AG20443 (cell line): Measurements from ENCODE around the gene FAM131B.
"Not testable (repeated sequence)": the region's sequence is repeated elsewhere in the genome, so short reads cannot be mapped to it uniquely, and the experiment has no call there.

Source experiments
- DNase-seq: peaks from one replicate; pipeline ENCODE4 v3.0.0; 2012; ENCODE audit warnings: low spot score, mixed read lengths

Gene FAM131B

DNA sequence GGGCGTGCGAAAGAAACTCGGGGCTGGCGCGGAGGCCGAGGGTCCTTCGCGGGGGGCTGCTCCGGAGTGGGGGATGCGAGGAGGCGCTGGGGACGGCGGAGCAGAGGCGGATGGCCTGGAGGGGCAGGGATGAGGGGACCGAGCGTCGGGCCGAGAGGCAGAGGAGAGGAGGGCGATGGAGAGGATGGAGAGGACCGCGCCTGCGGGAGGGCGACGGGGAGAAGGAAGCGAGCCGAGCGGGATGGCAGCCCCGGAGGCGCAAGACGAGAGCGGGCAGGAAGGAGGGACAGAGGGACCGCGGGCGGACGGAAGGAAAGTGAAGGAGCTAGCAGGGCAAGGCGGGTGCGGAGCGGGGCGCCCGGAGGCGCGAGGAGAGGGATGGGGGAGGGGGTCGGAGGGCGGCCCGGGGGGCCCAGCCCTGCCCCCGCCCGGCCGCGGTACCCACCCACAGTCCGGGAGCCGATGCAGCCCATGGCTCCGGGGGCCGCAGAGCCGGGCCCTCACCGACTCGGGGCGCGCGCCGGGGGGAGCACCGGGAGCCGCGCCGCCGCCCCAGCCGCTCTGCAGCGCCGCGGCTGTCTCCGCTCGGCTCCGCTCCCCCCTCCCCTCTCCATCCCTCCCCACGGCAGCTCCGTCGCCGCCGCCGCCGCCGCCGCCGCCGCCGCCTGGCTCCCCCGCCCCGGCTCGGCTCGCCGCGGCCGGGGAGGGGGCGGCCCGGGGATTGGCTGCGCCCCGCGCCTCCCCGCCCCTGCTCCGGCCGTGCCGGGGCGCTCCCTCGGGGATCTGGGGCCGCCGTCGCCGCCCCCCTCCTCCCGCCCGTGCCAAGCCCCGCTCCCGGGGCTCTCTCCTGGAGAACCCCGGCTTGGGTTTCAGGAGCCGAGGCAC lies at the start of gene FAM131B:
Gene FAM131B, minus strand, starts transcription at position 583 of the 885 bp plus-strand sequence. Its CDS starts 110 bp downstream, at position 473.
- peak; percentile 70 for DNase-seq

DNA sequence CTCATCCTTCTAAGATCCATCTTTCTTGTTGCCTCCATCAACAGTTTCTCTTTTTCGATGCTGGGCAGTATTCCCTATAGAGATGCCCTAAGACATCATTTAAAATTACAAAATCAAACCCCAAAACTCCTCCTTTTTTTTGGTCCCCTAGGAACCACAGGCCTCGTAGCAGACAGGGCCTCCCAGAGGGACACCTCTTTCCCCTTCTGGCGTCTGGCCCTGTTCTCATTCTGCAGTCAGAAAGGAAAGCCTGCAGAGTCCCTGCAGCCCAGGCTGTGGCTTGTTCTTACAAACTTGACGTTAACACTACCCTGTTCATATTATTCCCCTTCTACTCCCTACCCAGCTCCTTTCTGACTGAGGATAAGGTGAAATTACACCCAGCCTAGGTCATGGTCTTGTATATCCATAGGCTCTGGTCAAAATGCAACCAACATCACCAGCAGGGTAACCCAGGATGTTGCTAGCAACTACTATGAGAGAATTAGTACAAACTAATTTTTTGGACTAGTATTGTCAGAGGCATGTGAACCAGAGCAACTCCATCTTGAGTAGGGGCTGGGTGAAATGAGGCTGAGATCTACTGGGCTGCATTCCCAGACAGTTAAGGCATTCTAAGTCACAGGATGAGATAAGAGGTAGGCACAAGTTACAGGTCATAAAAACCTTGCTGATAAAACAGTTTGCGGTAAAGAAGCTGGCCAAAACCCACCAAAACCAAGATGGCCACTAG lies 49.6 kb upstream of the FAM131B start:
- DNase-seq, result no peak

DNA sequence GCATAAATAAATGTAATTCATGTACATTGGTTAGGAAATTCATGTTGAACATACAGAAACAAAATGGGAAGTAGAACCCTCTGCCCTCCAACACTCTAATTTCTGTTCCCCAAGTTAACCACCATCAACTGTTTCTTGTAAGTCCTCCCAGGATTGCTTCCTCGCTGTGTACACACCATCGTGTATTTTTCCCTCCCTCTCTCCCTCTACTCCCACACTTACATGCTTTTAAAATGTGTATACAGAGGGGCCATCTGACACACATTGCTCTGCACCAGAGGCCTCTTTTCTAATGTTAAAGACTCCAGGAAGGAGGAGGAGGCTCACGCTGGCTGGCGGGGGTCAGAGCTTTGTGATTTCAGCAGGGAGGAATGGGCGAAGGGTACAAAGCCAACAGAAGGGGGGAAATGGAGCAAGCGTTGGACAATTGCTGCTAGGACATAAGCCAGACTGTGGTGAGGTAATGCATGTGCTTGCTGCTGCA lies 48.0 kb upstream of the FAM131B start:
- DNase-seq, result peak; percentile 49

DNA sequence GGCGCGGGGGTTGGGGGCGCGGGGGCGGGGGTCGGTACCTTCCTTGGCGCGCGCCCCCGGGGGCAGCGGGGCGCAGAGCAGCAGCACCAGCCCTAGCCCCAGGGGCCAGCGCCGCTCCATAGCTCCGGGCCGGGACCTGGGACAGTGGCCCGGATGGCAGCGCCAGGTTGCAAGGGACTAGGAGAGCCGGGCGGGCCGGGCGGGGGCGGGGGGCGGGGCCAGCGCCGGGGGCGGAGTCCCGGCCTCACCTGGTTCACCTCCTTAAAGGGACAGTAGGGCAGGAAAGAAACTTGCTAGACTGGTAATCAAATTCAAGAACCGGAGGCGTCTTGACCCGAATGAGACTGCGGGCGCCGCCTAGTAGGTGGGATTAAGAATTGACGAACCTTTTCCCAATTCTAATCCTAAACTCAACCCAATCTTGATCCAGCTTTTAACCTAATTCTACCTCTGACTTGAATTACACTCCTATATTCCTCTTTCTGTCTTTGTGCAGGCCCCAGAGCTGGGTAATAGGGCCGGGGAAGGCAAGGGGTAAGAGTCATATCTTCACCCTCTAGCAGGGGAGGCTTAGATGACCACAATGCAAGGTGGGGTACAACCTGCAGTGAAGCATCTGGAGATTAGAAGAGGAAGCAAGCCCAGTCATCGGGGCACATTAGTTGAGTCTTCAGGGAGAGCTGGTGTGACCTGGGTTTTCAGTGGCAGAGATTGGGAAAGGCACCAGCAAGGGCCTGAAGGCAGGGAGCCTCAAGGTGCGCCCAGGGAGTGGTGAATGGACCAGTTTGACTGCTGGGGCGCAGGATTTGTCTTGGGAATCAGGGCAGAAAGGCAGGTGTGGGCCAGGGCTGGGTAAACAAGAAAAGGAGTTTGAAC lies 46.4 kb upstream of the FAM131B start, which contains the start of gene EPHA1:
Gene EPHA1, minus strand, starts transcription at position 171 of the 876 bp plus-strand sequence. Its CDS starts 51 bp downstream, at position 120.
- DNase-seq, result no peak

DNA sequence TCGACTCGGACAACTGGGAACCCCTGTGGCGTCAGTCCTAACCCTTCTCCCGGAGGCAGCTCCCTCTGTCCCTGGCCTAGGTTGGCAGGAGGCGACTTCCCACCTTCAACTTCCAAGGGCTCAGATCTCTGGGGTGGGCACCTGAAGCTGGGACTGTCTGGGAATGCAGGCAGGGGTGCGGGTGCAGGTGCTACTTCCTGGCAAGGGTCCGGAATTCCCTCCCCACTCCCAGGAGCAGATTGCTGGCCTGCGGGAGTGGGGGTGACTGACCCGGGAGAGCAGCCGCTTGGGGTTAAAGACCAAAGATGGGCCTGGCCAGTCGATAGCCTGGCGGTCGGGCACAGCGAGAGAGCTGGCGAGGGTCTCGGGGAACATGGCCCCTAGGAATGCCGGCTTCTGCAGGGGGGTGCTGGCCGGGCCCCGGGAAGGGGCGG lies 45.8 kb upstream of the FAM131B start:
- DNase-seq, result no peak

DNA sequence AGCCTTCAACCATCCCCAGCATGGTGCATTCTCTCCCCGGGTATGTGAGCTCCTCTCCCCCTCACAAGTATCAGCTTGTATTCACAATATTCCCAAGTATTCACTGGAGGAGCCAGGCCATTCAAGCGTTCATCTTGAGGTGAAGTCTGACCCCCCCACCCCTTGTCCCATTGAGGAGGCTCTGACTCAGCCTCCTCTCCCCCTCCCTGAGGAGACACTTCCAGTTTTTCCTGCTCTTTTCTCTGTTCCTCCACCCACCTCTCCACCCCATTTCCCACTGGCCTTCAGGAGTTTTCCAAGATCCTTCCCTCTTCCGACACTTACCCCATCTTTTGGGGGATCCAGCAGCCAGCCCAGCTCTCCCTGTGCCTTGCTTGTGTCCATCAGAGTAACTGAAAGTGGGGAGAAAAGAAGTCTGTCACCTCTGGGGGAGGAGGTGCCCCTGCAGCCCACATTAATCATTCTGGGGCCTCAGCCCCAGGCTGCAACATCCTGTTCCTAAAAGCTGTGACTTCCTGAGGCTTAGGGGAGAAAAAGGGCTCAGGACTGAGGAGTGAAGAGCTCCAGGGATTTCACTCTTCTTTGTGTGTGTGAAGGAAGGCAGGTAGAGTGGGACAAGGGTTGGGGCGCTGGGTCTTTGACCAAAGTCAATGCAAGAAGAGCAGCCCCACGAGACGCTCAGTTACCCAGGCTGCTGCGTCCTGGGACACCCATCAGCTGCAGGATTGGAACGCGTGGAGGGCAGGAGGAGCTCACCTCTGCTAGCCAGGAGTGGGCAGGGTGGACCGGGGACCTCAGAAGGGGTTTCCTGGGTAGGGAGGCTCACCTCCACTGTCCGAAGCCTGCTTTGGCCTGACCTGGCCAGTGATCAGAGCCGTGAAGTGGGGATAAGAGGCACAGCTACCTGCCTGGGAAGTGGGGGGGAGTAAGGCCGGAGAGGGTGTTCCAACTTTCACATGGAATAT lies 45.1 kb upstream of the FAM131B start:
- DNase-seq, result no peak

DNA sequence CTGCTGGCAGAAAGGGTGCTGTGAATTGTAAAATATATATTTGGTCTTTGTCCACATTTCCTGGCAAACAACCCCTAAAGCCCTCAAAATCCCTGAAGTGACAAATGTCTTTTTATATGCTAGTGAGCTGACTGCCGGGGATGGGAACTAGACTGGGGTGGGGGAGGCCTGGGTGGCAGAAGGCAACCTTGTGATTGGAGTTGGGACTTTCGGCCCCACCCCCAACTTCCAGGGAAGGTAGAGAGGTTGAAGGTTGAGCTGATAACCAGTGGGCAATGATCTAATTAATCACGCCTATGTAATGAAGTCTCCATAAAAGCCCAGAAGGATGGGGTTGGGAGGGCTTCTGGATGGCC lies 43.5 kb upstream of the FAM131B start:
- no peak for DNase-seq

DNA sequence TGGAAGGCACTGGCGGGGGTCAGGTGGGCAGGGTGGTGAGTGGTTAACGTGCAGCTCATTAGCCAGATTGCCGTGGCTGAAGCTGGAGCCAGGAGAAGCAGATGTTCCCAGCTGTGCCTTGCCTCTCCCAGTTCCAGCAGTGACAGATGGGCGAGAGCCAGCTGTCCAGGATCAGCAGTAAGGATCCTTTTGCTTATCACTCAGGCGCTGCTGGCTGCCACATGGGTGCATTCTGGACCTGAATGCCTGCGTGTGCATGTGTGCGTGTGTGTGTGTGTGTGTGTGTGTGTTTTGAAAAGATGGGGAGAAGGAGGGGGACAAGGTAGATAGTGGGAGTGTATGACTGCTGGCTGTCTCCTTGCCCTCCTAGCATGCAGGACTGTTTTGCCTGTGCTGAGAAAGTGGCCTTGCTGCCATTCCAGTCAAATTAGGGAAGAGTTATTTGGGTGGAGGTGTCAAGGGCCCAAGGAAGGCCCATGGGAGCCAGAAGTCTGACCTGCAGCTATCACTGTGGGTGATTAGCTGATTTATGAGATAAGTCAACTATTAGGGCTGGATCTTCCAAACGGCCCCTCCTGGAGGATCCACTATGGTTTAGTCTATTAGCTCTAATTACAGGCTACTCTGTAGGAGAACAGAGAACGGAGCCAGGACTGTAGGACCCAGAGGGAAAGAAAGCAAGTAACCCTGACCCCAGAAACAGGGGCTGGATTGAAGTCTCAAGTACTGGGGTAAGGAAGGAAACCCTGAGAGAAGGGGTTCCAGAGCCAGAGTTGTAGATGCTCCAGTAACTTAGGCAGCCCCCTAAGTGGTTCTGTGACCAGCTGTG lies 42.9 kb upstream of the FAM131B start:
- DNase-seq, result no peak

DNA sequence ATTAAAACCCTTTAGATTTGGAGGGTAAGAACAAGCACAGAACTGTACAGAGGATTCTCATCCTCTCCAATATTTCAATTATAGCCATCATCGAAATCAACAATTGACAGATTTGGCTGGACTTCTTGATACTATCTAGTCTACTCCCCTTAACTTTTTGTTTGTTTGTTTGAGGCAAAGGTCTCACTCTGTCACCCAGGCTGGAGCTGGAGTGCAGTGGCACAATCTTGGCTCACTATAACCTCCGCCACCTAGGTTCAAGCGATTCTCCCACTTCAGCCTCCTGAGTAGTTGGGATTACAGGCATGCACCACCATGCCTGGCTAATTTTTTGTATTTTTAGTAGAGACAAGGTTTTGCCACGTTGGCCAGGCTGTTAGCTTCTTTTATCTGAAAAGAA lies 39.7 kb upstream of the FAM131B start:
- not testable (repeated sequence) for DNase-seq

DNA sequence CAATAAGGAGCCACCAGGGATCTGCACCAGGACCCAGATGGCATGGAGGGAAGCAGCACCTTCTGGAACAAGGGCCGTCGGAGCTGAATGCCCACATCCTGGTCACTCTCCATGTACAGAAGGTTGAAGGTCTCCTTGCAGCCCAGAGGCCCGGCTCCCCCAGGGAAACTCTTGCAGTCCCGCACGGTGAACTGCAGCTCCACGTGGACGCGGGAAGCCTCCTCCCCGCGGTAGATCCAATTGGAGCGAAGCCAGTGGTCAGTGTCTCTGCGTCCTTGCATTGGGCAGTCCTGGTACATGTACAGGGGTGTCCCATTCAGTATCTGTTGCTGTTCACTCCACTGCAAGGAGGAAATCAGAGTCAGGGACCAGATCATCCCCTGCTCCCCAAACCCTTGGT lies 38.8 kb upstream of the FAM131B start:
- DNase-seq, result no peak

DNA sequence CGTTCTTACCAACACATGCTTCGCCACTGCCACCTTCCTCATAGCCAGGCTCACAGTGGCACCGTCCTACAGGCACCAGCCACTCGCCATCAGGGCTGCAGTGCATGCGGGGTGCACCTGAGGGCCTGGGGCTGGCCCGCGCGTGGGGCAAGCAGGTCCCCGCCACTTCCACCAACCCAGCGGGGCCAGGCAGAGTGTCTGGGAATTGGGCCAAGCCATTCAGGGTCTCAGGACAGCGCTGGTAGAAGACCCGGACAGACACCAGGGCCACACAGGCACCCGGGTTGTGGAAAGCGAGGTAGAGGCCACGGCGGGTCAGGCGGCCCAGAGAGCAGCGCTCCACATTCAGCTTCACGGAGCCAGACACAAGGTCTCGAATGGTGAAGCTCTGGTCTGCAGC lies 37.1 kb upstream of the FAM131B start:
- DNase-seq, result no peak

DNA sequence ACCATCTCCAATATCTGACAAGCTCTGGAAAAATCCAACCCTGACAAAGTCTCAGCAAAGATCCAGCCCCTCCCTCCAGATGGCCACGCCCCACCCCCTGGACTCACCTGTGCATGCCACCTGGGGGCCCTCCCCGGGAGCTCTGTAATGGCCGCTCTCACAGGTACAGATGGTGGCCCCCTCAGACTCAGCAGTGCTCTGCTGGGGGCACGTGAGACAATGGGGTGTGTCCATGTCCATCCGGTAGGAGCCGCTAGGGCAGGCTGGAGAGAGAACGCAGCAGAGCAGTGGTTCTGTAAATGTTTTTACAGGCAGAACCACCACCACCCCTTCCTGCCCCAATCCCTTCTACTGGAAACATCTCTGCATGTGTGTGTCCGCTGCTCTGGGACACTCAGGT lies 36.6 kb upstream of the FAM131B start:
- DNase-seq, result no peak

DNA sequence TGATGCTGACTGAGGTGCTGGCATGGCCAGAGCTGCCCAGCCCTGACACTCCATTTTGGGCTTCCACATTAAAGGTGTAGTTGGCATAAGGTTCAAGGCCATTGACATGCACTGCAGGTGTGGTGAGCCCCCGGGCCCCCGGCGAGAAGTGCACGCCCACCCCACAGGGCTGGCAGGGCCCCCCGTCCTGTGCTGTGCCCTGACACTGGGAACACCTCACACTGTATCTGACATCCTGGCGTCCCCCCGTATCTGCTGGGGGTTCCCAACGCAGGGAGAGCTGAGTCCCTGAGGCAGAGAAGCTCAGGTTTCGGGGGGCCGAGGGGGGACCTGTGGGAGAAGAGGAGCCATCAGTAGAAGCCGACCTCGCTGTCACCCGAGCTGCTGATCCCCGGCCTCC lies 36.1 kb upstream of the FAM131B start:
- no peak for DNase-seq

DNA sequence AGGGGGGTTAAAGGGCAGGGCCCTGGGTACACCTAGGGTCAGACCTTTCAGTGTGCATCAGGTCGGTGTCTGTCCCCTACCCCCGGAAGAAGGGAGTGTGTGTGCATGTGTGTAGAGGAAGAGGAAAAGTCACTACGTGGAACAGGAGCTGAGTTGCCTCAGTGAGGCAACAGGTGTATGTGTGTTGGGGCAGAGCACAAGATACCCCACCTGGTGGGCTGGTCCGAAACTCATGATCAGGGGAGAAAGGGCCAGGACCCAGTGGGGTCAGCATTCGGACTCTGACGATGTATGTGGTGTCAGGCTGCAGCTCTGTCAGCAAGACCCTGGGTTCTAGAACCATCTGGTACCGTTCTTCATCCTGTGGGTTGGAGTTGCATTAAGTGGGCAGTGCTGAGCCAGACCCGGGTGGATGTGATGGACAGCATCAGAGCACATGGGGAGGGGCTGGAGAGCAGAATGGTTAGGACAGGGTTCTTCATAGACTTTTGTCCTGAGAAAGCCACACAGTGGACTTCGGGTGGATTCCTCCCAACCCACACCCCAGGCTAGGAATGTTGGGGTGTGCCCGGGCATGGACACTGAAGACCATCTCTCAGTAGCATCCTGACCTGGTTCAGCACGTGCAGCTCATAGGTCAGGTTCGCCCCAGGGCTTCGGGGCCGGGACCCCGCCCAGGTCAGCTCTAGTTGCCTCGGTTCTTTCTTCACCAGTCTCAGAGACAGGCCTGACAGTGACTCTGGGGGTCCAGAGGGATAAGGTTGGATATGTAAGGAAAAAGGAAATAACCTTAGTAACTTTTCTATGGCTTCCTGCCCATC lies 35.4 kb upstream of the FAM131B start:
- no peak for DNase-seq

DNA sequence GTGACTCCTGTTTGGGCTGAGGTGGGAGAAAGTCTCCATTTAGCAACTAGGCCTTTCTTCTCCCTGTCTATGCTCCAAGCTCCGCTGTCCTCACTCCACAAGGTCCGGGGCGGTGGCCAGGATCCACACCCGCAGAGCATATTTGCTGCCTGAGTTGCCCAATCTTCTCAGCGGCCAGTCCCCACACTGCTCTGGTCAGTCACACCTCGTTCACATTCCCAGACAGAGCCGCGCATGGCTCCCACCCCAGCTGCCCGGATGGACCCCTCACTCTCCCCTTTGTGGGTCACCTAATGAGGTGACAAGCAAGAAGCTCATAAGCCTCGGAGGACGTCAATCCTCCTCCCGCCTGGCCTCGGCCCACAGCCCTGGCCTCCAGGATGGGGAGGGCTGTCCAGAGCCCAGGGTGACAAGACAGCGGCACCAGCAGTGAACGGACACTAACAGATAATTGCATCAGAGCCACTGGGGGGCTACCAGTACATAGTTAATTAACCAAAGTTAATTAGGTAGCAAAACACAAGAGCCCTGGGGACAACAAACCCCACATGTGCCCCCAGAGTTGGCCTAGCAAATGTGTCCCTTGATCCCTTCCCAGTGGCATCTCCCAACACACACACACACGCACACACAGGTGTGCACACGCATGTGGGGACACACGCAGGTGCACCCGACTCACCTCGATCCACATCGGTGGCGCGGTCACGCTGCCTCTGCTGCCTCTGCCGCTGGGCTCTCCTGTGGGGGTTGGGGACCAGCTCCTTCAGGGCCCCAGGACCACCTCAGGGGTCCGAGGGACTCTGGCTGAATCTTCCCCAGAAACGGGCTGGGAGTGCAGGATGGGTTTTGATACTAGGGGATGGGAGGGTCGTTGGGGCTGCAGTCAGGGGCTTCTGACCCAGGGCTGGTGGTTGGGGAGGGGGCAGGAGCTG lies 34.4 kb upstream of the FAM131B start:
- peak; percentile 53 for DNase-seq

DNA sequence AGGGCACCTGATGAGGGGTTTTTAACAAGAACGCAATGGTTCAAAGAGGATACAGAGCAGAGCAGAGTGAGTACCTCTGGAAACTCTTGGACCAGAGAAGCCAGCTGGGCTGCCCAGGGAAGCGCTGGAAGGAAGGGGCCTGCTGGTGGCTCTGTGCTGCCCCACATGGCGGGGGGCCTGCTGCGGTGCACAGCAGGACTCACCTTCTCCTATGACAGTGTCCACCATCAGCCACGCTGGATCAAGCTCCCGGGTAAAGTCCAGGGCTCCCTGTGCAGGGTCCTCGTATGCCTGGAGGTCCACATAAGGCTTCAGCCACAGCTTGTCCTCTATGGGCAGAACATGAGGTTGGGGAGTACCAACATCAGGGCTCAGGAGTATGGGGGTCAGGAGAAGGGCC lies 33.7 kb upstream of the FAM131B start:
- no peak for DNase-seq

DNA sequence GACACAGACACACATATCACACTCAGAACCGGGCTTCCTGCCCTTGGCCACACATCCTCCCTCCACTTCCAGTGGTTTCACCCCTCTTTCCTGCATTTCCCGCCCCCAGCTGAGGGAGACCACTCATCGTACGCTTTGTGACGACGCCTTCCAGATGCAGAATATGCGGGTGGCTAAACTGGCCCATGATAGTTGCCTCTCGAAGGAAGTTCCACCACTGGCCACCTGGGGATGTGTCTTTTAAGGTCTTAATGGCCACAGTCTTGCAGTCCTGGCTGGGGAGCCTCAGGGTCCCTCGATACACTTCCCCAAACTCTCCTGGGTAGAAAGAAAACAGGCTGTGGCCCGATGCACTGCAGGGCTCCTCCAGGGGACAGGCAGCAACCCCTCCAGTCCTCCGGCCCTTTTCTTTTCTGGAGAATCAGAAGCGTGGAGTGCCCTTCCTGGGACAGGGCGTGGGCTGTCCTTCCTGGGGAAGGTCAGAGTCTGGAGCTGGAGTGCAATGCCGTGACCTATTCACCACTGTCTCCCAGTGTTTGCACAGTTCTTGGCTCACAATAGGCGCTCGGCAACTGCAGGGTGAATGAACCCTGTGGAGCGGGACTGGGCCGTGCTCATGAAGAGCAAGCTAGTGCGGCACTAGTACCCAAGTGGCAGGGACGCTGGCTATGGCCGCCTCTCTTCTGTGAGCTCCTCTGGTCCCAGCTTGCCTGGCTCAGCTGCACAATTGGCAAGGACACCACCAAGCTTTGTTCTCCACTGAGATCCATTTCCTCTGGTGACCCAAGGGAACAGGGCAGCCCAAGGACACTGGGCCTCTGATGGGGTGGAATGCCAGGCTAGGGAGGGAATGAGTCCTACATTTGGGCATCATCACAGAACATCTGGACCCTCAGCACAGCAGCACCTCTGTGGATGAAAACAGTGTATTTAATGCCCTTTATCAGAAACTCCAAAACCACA lies 33.0 kb upstream of the FAM131B start:
- no peak for DNase-seq
